Hypothalamus (tissue), 51 donors: ENCODE results near the gene C19orf44.
A peak's percentile ranks its signal among the peaks of the same experiment; 100 is the strongest.
"Not testable (repeated sequence)": the region's sequence is repeated elsewhere in the genome, so short reads cannot be mapped to it uniquely, and the experiment has no call there.

Source experiments
- DNase-seq, 51 donors: peaks; one replicate each; lab custom pipeline; 2025; lab: John Stamatoyannopoulos, UW

C19orf44 gene

DNA sequence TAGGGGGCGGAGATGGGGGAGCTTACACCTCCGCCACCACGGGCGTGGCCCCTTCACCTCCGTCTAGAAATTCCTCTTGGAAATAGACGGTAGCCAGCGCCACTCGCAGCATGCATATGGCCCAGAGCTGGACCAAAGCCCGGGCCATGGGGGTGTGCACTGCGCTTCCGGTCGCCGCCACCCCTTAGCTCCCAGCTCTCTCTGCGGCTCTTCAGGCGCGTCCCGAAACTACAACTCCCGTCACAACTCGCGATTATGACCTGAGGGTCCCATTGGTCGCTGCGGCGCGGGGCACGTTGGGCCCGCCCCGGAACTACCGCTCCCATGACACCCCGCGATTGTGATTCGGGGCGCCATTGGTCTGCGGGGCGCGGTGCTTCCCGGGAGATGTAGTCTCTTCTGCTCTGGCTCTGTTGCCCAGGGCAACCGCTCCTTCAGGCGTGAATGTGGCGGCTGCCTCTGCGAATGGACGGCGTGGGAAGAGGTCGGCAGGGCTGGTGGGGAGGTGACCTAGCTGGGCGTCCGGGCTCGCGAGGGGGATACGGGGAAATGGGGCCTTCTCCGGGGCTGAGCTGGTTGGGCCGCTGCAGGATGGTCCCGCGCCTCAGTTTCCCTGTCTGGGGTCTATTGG lies at the start of gene C19orf44, which contains the start of gene CALR3:
C19orf44 (plus strand) TSS at position 413 of the 631 bp plus-strand sequence. CDS start 4,399 bp downstream, outside the sequence.
CALR3 (minus strand) TSS at position 186 of the 631 bp plus-strand sequence; CDS start at position 148, 38 bp downstream.
- DNase-seq, result peak; percentile 84 to 99 (median 97)

DNA sequence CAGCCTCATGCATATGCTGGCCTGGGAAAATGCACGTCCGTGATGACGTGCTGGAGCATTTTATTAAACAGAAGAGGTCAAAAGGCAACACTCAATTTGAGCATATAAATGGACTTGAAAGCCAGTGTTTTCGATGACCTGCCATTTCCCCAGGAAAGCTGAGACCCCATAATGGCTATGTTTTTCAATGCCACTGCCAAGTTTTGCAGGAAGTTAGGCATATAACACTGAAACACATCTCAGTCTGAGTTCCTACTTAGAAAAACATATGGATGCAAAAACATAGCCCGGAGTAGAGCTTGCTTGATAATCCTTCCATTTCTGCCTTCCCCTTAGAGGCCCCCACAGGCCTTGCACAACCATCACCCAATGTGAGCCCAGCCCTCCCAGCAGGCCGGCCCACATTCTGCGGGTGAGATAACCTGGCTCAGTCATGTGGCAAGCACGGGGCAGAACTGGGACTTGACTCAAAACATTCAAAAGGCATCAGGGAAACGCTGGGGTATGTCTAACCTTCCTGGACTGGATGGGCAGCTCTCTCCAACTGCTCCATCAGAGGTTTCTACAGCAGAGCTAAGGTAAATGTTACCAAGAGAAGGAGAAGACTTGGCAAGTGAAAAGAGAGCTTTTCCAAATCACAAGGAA lies 49.3 kb upstream of the C19orf44 start:
- DNase-seq, result peak in 13 of 51 donors; percentile 7 to 49 (median 15)

DNA sequence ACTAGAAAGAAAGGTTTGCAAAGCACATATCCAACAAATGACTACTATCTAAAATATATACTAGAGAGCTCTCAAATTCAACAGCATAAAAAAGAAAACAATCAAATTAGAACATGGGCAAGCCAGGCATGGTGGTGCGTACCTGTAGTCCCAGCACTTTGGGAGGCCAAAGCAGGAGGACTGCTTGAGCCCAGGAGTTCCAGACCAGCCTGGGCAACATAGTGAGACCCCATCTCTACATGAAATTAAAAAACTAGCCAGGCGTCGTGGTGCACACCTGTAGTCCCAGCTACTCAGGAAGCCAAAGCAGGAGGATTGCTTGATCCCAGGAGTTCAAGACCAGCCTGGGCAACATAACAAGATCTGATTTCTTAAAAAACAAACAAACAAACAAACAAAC lies 47.3 kb upstream of the C19orf44 start:
- DNase-seq, result not testable (repeated sequence)

DNA sequence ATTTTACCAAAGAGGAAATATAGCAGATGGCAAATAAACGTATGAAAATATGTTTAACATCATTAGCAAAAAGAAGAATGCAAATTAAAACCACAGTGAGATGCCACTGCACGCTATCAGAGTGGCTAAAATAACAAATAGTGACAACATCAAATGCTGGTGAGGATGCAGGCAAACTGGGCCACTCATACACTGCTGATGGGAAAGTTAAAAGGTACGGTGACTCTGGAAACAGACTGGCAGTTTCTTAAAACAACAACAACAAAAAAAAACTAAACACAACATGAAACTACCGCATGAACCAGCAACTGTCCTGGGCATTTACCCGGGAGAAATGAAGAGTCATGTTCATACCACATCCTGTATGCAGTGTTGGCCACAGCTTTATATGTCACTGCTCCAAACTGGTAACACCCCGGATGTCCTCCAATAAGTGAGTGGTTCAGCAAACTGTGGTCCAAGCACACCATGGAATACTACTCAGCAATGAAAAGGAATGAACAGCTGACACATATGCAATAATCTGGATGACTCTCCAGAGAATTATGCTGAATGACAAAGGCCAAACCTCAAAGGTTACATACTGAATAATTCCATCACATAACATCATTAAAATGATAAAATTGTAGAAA lies 46.7 kb upstream of the C19orf44 start:
- DNase-seq, result no peak

DNA sequence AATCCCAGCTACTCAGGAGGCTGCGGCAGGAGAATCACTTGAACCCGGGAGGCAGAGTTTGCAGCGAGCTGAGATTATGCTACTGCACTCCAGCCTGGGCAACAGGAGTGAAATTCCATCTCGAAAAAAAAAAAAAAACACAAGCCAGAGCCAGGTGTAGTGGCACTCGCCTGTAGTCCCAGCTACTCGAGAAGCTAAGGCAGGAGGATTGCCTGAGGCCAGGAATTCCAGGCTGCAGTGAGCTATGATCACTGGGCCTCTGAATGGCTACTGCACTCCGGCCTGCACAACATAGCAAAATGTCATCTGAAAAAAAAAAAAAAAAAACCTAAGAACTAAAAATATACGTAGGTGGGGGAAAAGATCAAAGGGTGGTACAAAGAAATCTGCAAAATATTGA lies 43.9 kb upstream of the C19orf44 start:
- no peak for DNase-seq

DNA sequence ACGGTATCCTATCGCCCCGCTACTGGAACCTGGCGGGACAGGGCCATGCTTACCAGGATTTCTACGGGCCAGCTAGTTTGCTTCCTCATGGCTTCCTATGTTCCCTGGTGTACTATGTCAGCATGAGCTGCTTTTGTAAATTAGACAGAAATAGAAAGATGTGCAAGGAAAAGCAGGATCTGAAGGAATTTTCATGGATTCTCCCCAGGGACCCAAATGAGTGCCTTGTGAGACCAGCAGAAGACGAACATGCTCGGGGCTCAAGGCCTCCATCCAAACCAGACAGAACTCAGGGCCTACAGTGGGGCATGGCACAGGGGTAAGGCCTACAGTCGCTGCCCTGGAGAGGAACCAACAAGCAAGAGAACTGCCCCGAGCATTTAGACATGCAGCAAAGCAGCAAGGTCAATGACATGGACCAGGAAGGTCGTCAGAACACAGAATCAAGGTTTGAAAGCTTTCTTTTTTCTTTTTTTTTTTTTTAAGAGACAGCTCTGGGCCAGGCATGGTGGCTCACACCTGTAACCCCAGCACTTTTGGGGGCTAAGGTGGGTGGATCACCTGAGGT lies 41.8 kb upstream of the C19orf44 start:
- no peak for DNase-seq

DNA sequence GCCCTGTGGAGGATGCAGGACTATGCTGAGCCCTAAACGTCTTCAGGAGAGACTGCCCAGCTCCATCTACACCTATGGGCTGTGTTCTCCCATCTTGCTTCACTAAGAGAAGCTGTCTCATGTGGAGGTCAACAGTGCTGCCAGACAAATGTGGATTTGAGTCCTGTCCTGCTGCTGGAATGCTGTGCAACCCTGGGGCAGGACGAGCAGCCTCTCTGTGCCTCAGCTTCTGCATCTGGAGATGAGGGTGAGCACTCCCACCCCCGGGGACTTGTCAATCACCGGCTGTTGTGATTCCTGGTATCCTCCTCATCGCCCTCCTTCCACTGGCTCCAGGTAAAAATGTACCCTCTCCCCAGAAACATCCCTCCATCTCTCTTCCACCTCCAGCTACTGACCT lies 40.7 kb upstream of the C19orf44 start:
- no peak for DNase-seq

DNA sequence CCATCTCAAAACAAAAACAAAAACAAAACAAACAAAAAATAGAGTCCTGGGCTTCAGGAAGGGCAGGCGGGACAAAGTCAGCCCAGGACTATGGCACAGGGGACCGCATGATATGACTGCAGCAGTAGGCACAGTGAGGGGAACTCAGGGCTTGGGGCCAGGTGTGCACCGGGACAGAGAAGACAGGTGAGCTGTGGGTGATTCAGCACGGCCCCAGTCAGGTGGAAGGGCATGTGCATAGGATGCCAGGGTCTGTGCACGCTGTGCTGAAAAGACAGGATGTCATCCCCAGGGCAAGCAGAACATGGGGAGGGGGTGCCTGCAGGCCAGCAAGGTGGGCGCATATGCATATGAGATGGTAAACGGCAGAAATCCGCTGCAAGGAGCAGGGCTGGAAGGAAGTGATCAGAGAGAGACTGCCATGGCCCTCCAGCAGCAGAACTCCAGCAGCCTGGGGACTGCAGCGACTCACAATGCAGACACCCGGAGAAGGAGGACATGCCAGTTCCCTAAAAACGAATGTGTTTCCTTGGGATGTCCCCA lies 39.5 kb upstream of the C19orf44 start:
- no peak for DNase-seq

DNA sequence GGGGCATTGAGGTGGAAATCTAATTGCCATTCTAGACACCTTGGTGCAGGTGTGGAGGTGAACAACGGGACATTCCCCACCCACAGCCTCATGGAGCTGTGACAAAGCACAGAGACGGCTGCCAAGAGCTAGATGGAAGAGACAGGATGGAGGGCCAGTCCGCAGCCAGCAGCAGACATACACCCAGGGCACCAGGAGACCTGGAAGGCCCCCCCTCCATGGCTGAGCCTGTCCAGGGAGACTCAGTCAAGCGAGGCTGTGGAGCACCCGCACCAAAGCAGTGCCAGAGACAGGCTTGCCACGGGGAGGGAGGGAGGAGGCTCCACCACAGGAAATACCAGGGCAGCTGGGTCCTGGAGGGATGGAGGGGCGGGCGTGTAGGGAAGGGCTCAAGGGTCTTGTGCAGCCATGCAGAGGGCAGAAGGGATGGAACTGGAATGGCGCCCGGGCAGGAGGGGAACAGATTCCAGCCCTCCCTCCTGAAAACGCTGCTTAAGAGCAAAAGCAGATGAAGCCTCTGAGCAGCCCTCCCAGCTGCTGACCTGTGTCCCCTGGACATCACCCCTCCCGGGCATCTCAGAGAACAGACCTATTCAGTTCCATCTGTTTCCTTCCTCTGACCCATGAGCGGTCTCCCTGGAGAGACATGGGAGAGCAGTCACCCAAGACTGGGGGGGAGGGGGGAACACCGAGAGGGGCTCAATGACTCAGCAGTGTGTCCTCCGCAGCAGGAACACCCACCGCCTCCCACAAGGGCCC lies 38.8 kb upstream of the C19orf44 start:
- peak in 16 of 51 donors; percentile 9 to 50 (median 30) for DNase-seq

DNA sequence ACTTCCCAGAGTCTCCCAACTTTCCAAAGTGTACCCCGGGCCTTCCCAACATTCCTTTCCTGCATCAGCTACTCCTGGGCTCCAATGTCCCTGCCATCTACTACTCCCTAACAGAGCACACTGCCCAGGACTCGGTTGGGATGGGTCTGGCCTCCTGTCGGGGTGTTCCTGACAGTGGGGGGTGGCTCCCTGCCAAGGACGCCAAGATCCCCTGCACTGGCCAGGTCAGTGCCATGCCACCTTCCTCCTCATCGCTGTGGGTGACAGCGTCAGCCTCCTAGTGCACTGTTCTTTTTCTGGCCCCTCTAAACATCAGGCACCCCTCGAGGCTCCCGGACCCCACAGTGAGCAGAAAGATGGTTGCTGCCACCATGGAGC lies 38.3 kb upstream of the C19orf44 start:
- DNase-seq, result no peak

DNA sequence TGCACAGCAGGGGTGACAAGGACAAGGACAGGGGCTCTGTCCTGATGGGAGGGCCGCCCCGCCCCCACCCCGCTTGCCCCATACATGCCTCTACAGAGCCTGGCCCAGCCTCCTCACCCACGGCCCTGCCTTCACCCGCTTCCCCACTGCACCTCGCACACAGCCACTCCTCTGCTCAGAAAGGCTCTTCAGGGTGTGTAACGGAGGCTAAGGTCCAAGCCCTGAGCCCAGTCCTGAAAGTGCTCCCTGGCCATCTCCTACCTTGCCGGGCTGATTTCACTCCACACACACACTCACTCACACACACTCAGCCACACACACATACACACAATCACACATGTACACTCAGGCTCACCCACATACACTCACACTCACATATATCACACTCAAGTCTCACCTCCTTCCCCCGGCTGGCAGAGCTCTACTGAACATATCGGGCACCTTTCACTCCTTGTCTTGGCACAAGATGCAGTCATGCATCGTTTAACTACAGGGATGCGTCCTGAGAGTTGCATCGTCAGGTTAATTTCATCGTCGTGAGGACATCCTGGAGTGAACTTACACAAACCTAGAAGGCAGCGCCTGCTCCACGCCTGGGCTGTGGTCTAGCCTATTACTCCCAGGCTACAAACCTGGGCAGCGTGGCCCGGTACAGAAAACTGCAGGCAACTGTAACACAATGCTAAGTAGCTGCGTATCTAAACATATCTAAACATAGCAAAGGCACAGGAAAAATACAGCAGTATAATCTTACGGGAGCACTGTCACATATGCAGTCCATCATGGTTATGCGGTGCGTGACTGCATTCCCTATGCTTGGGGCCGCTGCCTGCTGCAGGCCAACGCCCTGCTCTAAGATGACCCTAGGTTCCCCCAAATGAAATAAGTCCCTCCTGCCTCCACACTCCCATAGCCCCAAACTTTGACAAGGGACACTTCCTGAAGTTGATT lies 37.5 kb upstream of the C19orf44 start:
- no peak for DNase-seq

DNA sequence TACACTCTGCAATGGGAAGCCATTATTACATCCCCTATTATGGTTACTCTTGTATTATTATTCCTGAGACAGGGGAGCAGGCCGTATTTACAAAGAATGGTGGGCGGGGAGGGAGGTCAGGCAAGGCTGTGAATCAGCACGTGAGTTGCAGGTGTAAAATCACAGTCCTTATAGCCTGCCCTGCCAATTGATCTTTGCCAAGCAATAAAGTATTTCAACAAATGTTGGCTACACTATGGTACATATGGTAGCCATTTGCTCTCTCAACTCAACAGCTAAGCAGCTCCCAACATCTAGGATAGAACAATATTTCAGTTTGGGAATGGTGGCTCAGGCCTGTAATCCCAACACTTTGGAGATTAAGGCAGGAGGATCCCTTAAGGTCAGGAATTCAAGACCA lies 36.5 kb upstream of the C19orf44 start:
- DNase-seq, result no peak

DNA sequence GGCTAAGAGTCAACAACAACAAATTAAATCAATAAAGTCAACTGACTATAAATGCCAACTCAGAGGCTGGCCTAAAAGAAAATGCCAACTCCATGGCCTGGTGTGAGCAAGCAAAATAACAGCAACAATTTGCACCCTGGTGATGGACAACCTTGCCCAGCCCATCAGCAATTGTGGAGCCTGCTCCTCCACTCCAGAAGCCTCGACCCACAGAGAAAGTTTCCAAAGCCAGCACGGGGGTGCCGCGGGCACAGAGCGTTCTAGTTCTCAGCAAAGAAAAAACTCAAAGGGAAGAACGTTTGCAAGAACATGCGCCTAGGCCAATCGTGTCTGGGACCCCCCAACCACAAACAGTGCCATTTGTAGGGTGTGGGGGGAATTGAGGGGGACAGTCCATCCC lies 35.7 kb upstream of the C19orf44 start:
- DNase-seq, result peak in 25 of 51 donors; percentile 10 to 77 (median 38)

DNA sequence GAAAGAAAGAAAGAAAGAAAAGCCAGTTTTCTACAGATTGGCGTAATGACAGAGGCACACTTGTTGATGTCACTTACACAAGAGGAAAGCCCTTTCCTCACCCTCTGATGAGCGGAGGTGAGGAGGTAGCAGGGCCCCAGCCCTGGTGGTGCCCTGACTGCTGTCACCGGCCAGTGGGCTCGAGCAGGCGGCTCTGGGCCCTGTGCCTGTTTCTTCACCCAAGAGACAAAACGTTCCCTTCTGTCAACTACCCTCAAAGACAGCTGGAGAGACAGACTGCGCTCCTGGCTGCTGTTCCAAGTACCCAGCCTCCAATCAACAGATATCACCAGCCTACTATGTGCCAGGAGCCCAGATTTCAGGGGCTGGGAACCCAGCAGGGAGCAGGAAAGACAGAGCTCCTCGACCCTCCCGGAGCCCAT lies 34.6 kb upstream of the C19orf44 start:
- DNase-seq, result peak in 13 of 51 donors; percentile 11 to 51 (median 23)

DNA sequence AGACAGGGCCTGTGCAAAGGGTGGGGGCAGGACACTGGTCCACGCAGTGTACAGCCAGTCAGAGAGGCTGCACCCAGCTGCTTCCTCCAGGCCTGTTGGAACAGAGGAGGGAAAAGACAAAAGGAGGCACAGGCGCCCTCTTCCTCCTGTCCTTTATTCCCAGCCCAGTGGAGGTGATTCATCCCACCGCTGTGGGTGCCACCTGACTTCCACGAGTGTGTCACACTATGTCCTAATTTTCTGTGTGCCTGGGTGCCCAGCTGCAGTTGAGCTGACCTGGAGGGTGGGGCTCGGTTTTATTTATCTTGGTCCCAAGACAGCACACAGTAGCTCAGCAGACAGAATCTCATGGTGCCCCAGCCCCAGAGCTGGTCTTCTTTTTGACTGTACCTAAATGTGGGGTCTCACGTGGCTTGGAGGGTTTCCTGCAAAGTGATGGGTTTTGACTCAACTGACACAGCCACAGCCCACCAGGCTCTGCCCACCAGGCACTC lies 33.4 kb upstream of the C19orf44 start:
- peak in 1 of 51 donors; percentile 32 for DNase-seq

DNA sequence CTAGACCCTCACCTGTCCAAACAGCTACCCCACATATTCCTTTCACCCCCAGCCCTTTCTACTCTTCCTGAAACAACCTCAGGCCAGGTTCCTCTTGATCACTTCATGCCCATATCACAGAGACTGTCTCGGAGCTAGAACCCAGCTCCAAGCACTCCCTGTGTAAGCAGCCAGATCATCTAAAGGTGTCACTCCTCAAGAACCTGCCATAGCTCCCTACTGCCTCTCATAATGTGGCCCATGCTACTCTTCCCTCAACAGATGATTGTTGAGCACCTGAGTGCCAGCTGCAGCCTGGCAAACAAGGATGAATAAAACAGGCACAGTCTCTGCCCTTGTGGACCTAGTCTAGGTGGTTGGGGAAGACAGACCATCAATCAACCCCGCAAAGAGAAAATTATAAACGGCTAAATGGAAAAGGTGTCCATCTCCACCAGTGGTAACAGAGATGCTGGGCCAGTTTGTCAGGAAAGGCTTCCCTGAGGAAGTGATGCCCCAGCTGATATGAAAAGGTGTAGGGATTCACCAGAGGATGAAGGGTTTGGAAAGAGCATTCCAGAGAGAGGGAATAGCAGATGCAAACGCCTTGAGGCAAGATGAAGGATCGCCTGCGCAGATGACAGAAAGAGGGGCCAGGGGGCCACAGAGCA lies 32.7 kb upstream of the C19orf44 start:
- no peak for DNase-seq

DNA sequence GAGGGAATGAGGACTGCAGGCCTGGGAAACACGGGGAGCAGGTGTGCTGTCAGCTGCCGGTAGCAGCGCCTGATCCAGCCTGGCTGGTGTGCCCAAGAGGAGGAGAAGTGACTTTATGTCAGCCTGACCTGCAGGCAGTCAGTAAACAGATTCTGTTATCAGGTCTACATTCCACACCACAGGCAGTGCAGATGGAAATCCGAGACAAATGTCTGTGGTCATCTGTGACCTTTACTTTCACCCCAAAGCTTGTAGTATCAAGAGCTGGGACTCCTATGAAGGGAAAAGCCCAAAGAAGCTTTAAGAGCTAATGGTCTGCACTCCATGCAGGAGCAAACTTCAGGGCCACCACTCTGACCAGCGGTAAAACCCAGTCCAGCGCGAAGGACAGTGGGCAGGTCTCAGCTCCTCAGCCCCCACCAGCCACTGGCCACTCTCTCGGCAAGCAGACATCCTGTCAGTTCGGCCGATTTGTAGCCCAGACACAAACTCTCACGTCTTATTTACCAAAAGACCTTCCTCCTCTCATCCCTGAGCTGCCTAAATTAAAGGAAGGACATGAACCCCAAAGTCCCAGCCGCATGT lies 32.1 kb upstream of the C19orf44 start:
- no peak for DNase-seq

DNA sequence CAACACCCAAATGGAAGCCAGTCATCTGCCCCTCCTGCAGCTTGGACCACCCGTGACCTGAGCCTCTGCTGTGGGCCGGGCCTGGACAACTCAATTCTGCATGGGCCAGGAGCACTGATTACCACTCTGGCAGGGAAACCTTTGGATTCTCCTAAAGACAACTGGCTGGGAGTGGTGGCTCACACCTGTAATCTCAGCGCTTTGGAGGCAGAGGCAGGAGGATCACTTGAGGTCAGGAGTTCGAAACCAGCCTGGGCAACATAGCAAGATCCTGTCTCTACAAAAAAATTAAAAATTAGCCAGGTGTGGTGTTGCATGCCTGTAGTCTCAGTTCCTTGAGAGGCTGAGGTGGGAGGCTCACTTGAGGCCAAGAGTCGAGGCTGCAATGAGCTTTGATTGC lies 31.0 kb upstream of the C19orf44 start:
- no peak for DNase-seq
